Endodermal cell (in vitro differentiated cells): Measurements from ENCODE around the gene MYOM1. TPM values are rescaled to one million over a fixed set of nuclear protein-coding genes. Genes with fewer than 3 reads are reported as not detected.

ENCODE experiments used
- DNase-seq: peaks from one replicate; pipeline ENCODE4 v3.0.0-alpha.2; 2017
- H3K27ac ChIP-seq: 2 replicates; pipeline ENCODE4 v1.5.1; 2013; ENCODE audit warnings: mild to moderate bottlenecking, low read depth, low read length, moderate library complexity
- H3K27me3 ChIP-seq: 2 replicates; pipeline ENCODE4 v1.6.1; 2013; ENCODE audit warnings: mild to moderate bottlenecking, low read length, moderate library complexity; ENCODE audit not compliant: insufficient read depth, control insufficient read depth, poor library complexity, severe bottlenecking
- H3K36me3 ChIP-seq: 2 replicates; pipeline ENCODE4 v1.7.0; 2013; ENCODE audit warnings: mild to moderate bottlenecking, low read length, moderate library complexity; ENCODE audit not compliant: control insufficient read depth, insufficient read depth
- H3K4me1 ChIP-seq: one replicate; pipeline ENCODE4 v1.7.0; 2013; ENCODE audit warnings: low read length; ENCODE audit not compliant: control insufficient read depth, insufficient read depth
- H3K4me3 ChIP-seq: 2 replicates; pipeline ENCODE4 v1.5.1; 2013; ENCODE audit warnings: mild to moderate bottlenecking, low read length, moderate library complexity
- H3K9ac ChIP-seq: 2 replicates; pipeline ENCODE4 v1.6.1; 2013; ENCODE audit warnings: mild to moderate bottlenecking, low read length, moderate library complexity; ENCODE audit not compliant: poor library complexity, severe bottlenecking; ENCODE audit errors: extremely low read depth
- H3K9me3 ChIP-seq: 2 replicates; pipeline ENCODE4 v1.6.1; 2013; ENCODE audit warnings: mild to moderate bottlenecking, low read length, moderate library complexity; ENCODE audit not compliant: control insufficient read depth
- H3K27ac Mint-ChIP-seq: 2 replicates; pipeline ENCODE4 v1.8.0; 2020; ENCODE audit warnings: mixed read lengths
- H3K27me3 Mint-ChIP-seq: 2 replicates; pipeline ENCODE4 v1.8.0; 2021; ENCODE audit warnings: mild to moderate bottlenecking, mixed read lengths; ENCODE audit not compliant: insufficient read depth
- H3K36me3 Mint-ChIP-seq: 2 replicates; pipeline ENCODE4 v1.8.0; 2020; ENCODE audit warnings: low read depth, mixed read lengths
- H3K4me1 Mint-ChIP-seq: 2 replicates; pipeline ENCODE4 v1.8.0; 2020; ENCODE audit warnings: mixed read lengths
- H3K4me3 Mint-ChIP-seq: 2 replicates; pipeline ENCODE4 v1.8.0; 2020; ENCODE audit warnings: mild to moderate bottlenecking, moderate library complexity, mixed read lengths
- H3K9me3 Mint-ChIP-seq: 2 replicates; pipeline ENCODE4 v1.8.0; 2020; ENCODE audit warnings: mild to moderate bottlenecking, mixed read lengths
- CTCF ChIP-seq: fragments of 200-600 bp; sonication (generic); conservative IDR thresholded peaks from 2 replicates; pipeline ENCODE4 v1.5.0; 2021; ENCODE audit warnings: antibody characterized with exemption, mild to moderate bottlenecking
- WGBS, 2 experiments: methylation state at CpG; one replicate each; pipeline versions ENCODE4 v1.1.5 to v1.1.7; 2013; ENCODE audit warnings: missing lambda C conversion rate in 2 of 2, mixed read lengths in 1 of 2; ENCODE audit not compliant: insufficient coverage in 1 of 2, insufficient read length in 1 of 2; 5-methylcytosine and 5-hydroxymethylcytosine counted together
- total RNA-seq, 2 donors: library from RNA; stranded (reverse); fragmentation: NEBNext Ultra II Directional in 1 of 2; extraction: Animal tissue kit (Norgen Biotek cat#: 25700) in 1 of 2; gene quantifications; 2 replicates in 1 of 2; 3 replicates in 1 of 2; pipeline ENCODE4 v1.2.1, GENCODE V29; 2021

MYOM1 gene
- total RNA-seq, 2 donors from 2014 or later: 0.49 to 0.88 TPM

- Histone ChIP-seq H3K9ac (no peak overlapping the region), H3K36me3 (no peaks in the 10 kb centered on the region), H3K27me3 (no peaks in the 10 kb centered on the region), H3K27ac (no peak overlapping the region), H3K9me3 (no peaks in the 10 kb centered on the region), H3K4me3 (no peak overlapping the region), H3K4me1 (no peaks in the 10 kb centered on the region)
- Mint-ChIP-seq H3K4me1 (no peaks in the 10 kb centered on the region), H3K27me3 (no peaks in the 10 kb centered on the region), H3K36me3 (no peaks in the 10 kb centered on the region), H3K27ac (no peak overlapping the region), H3K9me3 (no peaks in the 10 kb centered on the region), H3K4me3 (no peak overlapping the region)
- no peak for DNase-seq
- WGBS, 2 experiments: 69 to 78% methylated on average over 2 to 3 of the region's 3 CpGs
- no peak for TF ChIP-seq CTCF
These were observed 47.7 kb downstream of the MYOM1 start for GRCh38 chr18:3172097-3172496.

GRCh38 chr18:3171631-3172030, 48.1 kb downstream of the MYOM1 start:
- DNase-seq: no peak
- TF ChIP-seq CTCF: no peak
- Mint-ChIP-seq H3K27me3 (no peaks in the 10 kb centered on the region), H3K36me3 (no peaks in the 10 kb centered on the region), H3K4me1 (no peaks in the 10 kb centered on the region), H3K27ac (no peak overlapping the region), H3K9me3 (no peaks in the 10 kb centered on the region), H3K4me3 (no peak overlapping the region)
- Histone ChIP-seq H3K27ac (no peak overlapping the region), H3K36me3 (no peaks in the 10 kb centered on the region), H3K9ac (no peak overlapping the region), H3K9me3 (no peaks in the 10 kb centered on the region), H3K27me3 (no peaks in the 10 kb centered on the region), H3K4me1 (no peaks in the 10 kb centered on the region), H3K4me3 (no peak overlapping the region)
- 85 to 100% methylated on average over 2 to 3 of the region's 4 CpGs for WGBS, 2 experiments

- Histone ChIP-seq H3K27me3 (no peaks in the 10 kb centered on the region), H3K27ac (no peak overlapping the region), H3K36me3 (no peaks in the 10 kb centered on the region), H3K4me3 (no peak overlapping the region), H3K9me3 (no peaks in the 10 kb centered on the region), H3K9ac (no peak overlapping the region), H3K4me1 (no peaks in the 10 kb centered on the region)
- Mint-ChIP-seq H3K27me3 (no peaks in the 10 kb centered on the region), H3K9me3 (no peaks in the 10 kb centered on the region), H3K4me3 (no peak overlapping the region), H3K36me3 (no peaks in the 10 kb centered on the region), H3K4me1 (no peaks in the 10 kb centered on the region), H3K27ac (no peak overlapping the region)
- no peak for DNase-seq
- WGBS, 2 experiments: 95 to 96% methylated on average over 5 to 6 of the region's 6 CpGs
- no peak for TF ChIP-seq CTCF
These were observed 49.2 kb downstream of the MYOM1 start for GRCh38 chr18:3170441-3171161.
